Sigmoid colon (tissue), 7 donors: ENCODE results near the gene PAPOLA. TPM values are rescaled to one million over a fixed set of nuclear protein-coding genes. Genes with fewer than 3 reads are reported as not detected.
A peak's percentile ranks its signal among the peaks of the same experiment; 100 is the strongest.

Experiments used
- DNase-seq: peaks from one replicate; pipeline ENCODE4 v3.0.0-alpha.2; 2019
- H3K27ac ChIP-seq, 4 donors: fragments of 200-600 bp; sonication (generic); one replicate each; pipeline ENCODE4 v1.5.1; 2016 to 2019; ENCODE audit warnings: mild to moderate bottlenecking in 1 of 4
- H3K27me3 ChIP-seq, 3 donors: fragments of 200-600 bp; sonication (generic); one replicate each; pipeline ENCODE4 v1.5.1; 2019; ENCODE audit warnings: mild to moderate bottlenecking in 1 of 3
- H3K36me3 ChIP-seq, 4 donors: fragments of 200-600 bp; sonication (generic); one replicate each; pipeline ENCODE4 v1.5.1; 2016 to 2019
- H3K4me1 ChIP-seq, 4 donors: fragments of 200-600 bp; sonication (generic); one replicate each; pipeline ENCODE4 v1.5.1; 2017 to 2019
- H3K4me3 ChIP-seq, 4 donors: fragments of 200-600 bp; sonication (generic); one replicate each; pipeline ENCODE4 v1.5.1; 2017 to 2019; ENCODE audit warnings: mild to moderate bottlenecking in 2 of 4, moderate library complexity in 1 of 4
- H3K9me3 ChIP-seq, 4 donors: fragments of 200-600 bp in 3 of 4; sonication (generic) in 3 of 4; one replicate each; pipeline versions ENCODE4 v1.5.1 to v1.6.1; 2013 to 2019
- EP300 ChIP-seq, 4 donors: sonication (generic); formaldehyde crosslinking; IDR thresholded peaks; one replicate each; pipeline ENCODE4 v1.6.1; 2017; ENCODE audit warnings: antibody characterized with exemption in 4 of 4
- POLR2A ChIP-seq, 2 donors: fragments of 450-650 bp; IDR thresholded peaks; one replicate each; pipeline ENCODE4 v1.6.1; 2016; ENCODE audit warnings: antibody characterized with exemption in 2 of 2, mild to moderate bottlenecking in 2 of 2, moderate library complexity in 2 of 2
- POLR2AphosphoS5 ChIP-seq, 4 donors: sonication (generic); formaldehyde crosslinking; IDR thresholded peaks; one replicate each; pipeline ENCODE4 v1.6.1; 2017; ENCODE audit warnings: antibody characterized with exemption in 4 of 4
- WGBS, 2 donors: extraction: QIAGEN DNeasy Blood & Tissue Kit; methylation state at CpG; one replicate each; pipeline ENCODE4 v1.1.7; 2013; 5-methylcytosine and 5-hydroxymethylcytosine counted together
- intact Hi-C: fragments of 100-400 bp; cut with DNase I; formaldehyde crosslinking; loops from one replicate; pipeline ENCODE4 v1.15.1; 2023
- polyA plus RNA-seq, 3 donors: library from polyadenylated mRNA; stranded (reverse); fragments of 200-250 nt; gene quantifications; one replicate each; pipeline ENCODE4 v1.2.3, GENCODE V29; 2013
- total RNA-seq, 4 donors: library from RNA; depleted of rRNA; stranded (reverse); fragments of >200 nt; gene quantifications; one replicate each; pipeline ENCODE4 v1.1.0, GENCODE V29; 2016
- TF ChIP-seq, protein P1 (sequence below), 4 experiments: fragments of 450-650 bp in 3 of 4; fragments of 200-600 bp in 1 of 4; IDR thresholded peaks; one replicate each; pipeline ENCODE4 v1.5.1; 2016 to 2019; ENCODE audit warnings: antibody characterized with exemption in 4 of 4, mild to moderate bottlenecking in 3 of 4, moderate library complexity in 2 of 4
- donor health status: healthy with polysubstance abuse.
- donor health status: Bipolar disorder and iron deficiency.
- donor health status: healthy.

PAPOLA gene
- total and polyA plus RNA-seq, 7 donors, result 67.9 to 154 (median 113) TPM

GRCh38 chr14:96582411-96582961 is 80.3 kb downstream of the PAPOLA start:
- no peak overlapping the region for H3K27ac ChIP-seq
- no peak for DNase-seq
- no peaks in the 10 kb centered on the region for H3K36me3 ChIP-seq
- WGBS, 2 donors, result 54 to 76% methylated on average over 12 of the region's 12 CpGs
- intact Hi-C loops, result no loop called here
- H3K27me3 ChIP-seq, result peaks cover 0 to 40% (median 10%) of the 10 kb centered on the region in 3 donors
- H3K4me1 ChIP-seq, result peaks cover 0 to 8% (median 3%) of the 10 kb centered on the region in 4 donors
- no peak for TF ChIP-seq EP300 (IDR thresholded peaks at IDR 0.05)
- TF ChIP-seq, protein P1, sequence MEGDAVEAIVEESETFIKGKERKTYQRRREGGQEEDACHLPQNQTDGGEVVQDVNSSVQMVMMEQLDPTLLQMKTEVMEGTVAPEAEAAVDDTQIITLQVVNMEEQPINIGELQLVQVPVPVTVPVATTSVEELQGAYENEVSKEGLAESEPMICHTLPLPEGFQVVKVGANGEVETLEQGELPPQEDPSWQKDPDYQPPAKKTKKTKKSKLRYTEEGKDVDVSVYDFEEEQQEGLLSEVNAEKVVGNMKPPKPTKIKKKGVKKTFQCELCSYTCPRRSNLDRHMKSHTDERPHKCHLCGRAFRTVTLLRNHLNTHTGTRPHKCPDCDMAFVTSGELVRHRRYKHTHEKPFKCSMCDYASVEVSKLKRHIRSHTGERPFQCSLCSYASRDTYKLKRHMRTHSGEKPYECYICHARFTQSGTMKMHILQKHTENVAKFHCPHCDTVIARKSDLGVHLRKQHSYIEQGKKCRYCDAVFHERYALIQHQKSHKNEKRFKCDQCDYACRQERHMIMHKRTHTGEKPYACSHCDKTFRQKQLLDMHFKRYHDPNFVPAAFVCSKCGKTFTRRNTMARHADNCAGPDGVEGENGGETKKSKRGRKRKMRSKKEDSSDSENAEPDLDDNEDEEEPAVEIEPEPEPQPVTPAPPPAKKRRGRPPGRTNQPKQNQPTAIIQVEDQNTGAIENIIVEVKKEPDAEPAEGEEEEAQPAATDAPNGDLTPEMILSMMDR (IDR thresholded peaks at IDR 0.05), result no peak
- TF ChIP-seq POLR2A (IDR thresholded peaks at IDR 0.05), result no peak
- TF ChIP-seq POLR2AphosphoS5 (IDR thresholded peaks at IDR 0.05), result no peak
- no peak overlapping the region for H3K4me3 ChIP-seq
- no peaks in the 10 kb centered on the region for H3K9me3 ChIP-seq

- Histone ChIP-seq H3K27ac (no peak overlapping the region), H3K27me3 (peaks cover 0 to 45% (median 10%) of the 10 kb centered on the region in 3 donors)
- intact Hi-C loops, result no loop called here
These were observed 80.8 kb downstream of the PAPOLA start for GRCh38 chr14:96582995-96583394.

DNA sequence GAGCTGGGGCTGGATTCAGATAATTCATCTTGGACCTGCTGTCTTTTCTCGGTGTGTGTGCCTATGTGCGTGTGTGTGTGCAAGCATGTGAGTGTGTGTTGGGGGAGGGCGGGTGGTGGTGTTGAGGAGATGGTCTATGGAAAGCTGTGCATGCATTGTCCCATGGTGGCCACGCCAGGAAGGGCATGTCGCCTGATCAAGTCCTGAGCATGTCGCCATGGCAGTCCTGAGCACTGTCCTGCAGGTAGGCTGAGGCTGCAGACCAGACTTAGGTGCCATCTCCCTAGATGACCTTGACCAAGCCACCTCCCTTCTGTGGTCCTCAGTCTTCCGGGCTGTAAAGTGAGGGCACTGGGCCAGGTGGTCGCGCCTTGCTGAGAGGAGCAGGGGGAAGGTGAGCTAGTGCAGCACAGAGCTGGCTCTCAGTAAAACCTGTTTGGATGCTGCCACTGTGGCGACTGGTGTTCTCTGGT is 81.4 kb downstream of the PAPOLA start:
- no peak overlapping the region for H3K27ac ChIP-seq
- peaks cover 0 to 8% (median 3%) of the 10 kb centered on the region in 4 donors for H3K4me1 ChIP-seq
- no peaks in the 10 kb centered on the region for H3K9me3 ChIP-seq
- no peak overlapping the region for H3K4me3 ChIP-seq
- WGBS, 2 donors, result 65 to 79% methylated on average over 10 of the region's 10 CpGs
- H3K36me3 ChIP-seq, result no peaks in the 10 kb centered on the region
- no peak for TF ChIP-seq POLR2A (IDR thresholded peaks at IDR 0.05)
- no peak for TF ChIP-seq POLR2AphosphoS5 (IDR thresholded peaks at IDR 0.05)
- TF ChIP-seq, protein P1 (IDR thresholded peaks at IDR 0.05), result no peak
- no peak for TF ChIP-seq EP300 (IDR thresholded peaks at IDR 0.05)
- peaks cover 0 to 51% (median 10%) of the 10 kb centered on the region in 3 donors for H3K27me3 ChIP-seq
- intact Hi-C loops, result no loop called here
- peak; percentile 62 for DNase-seq

More at GRCh38 chr14:96582995-96583394, 80.8 kb downstream of the PAPOLA start:
- no peak for DNase-seq
- Histone ChIP-seq H3K4me3 (no peak overlapping the region), H3K4me1 (peaks cover 0 to 8% (median 3%) of the 10 kb centered on the region in 4 donors), H3K36me3 (no peaks in the 10 kb centered on the region), H3K9me3 (no peaks in the 10 kb centered on the region)
- 74% methylated on average over 4 of the region's 4 CpGs for WGBS, 2 donors
- TF ChIP-seq, protein P1 (IDR thresholded peaks at IDR 0.05), result no peak
- TF ChIP-seq EP300 (IDR thresholded peaks at IDR 0.05) (no peak), POLR2A (IDR thresholded peaks at IDR 0.05) (no peak), POLR2AphosphoS5 (IDR thresholded peaks at IDR 0.05) (no peak)

DNA sequence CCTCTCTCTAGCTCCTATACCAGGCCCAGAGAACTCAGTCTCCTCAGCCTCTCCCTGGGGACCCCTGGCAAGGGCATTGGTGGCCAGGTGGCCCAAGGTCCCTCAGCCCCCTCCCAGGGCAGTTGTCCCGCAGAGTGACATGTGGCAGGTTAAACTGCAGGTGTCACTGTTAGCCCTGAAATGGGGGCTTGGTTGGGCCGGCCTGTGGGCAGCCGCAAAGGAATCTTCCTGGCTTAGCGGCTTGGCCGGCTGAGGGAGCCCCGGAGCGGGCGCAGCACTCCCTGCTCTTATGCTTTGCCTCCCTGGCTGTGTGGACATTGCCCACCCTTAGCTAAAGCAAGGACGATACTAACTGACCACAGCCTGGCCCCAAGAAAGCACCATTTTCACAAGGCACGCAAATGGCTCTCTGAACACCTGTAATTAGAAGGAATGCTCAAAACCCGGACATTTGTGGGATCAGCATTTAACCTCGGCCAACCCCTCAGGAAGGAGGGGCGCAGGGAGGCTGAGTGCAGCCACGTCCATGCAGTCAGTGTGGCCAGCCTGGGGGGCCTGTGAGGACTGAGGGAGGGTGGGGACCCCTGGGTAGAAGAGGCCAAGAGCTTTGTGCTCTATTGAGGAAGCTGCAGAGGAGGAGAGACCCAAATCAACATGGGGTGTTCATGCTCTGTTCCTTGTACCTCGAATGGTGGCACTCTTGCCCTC is 82.2 kb downstream of the PAPOLA start:
- no peak for TF ChIP-seq EP300 (IDR thresholded peaks at IDR 0.05)
- no peak for TF ChIP-seq POLR2A (IDR thresholded peaks at IDR 0.05)
- TF ChIP-seq, protein P1 (IDR thresholded peaks at IDR 0.05), result no peak
- TF ChIP-seq POLR2AphosphoS5 (IDR thresholded peaks at IDR 0.05), result no peak
- H3K9me3 ChIP-seq, result no peaks in the 10 kb centered on the region
- H3K36me3 ChIP-seq, result no peaks in the 10 kb centered on the region
- DNase-seq, result peak; percentile 61
- no peak overlapping the region for H3K4me3 ChIP-seq
- intact Hi-C loops, result no loop called here
- peaks cover 0 to 8% (median 3%) of the 10 kb centered on the region in 4 donors for H3K4me1 ChIP-seq
- WGBS, 2 donors, result 9 to 20% methylated on average over 15 of the region's 15 CpGs
- no peak overlapping the region for H3K27ac ChIP-seq
- H3K27me3 ChIP-seq, result peaks cover 0 to 55% (median 10%) of the 10 kb centered on the region in 3 donors
